OCI-LY7 (cell line): ENCODE data around the gene BARX1. TPM values are rescaled to one million over a fixed set of nuclear protein-coding genes. Genes with fewer than 3 reads are reported as not detected.

Experiments used
- BruUV-seq: library from RNA; stranded (reverse); fragments of 400-500 nt; replicated peaks from 2 replicates; lab custom pipeline; 2021; lab: Mats Ljungman, UMichigan
- CTCF ChIA-PET: fragments of 300-600 bp; sonication (Branson Sonifier 250); formaldehyde crosslinking; loops from one replicate; lab custom pipeline; 2022; ENCODE audit warnings: antibody characterized with exemption; ENCODE audit not compliant: unreplicated experiment; lab: Charles Lee
- POLR2A ChIA-PET: fragments of 300-600 bp; sonication (Branson Sonifier 250); formaldehyde crosslinking; loops from one replicate; lab custom pipeline; 2022; ENCODE audit warnings: antibody characterized with exemption; lab: Charles Lee
- DNase-seq: peaks from one replicate; pipeline ENCODE4 v3.0.0-alpha.2; 2015; ENCODE audit warnings: low spot score
- H2AFZ ChIP-seq: fragments of 200-600 bp; sonication (generic), shearing (Covaris generic); 2 replicates; pipeline ENCODE4 v1.6.1; 2014; ENCODE audit warnings: mild to moderate bottlenecking, antibody characterized with exemption, low read length, moderate library complexity
- H3K27ac ChIP-seq: fragments of 200-600 bp; sonication (generic); 2 replicates; pipeline ENCODE4 v1.5.1; 2014; ENCODE audit warnings: mixed run types, low read depth, mild to moderate bottlenecking, moderate library complexity, low read length, inconsistent platforms; ENCODE audit not compliant: poor library complexity, severe bottlenecking
- H3K36me3 ChIP-seq: fragments of 200-600 bp; sonication (generic); 2 replicates; pipeline ENCODE4 v1.6.1; 2014; ENCODE audit warnings: mild to moderate bottlenecking, antibody characterized with exemption, low read length, moderate library complexity, mixed read lengths; ENCODE audit not compliant: insufficient read depth
- H3K4me1 ChIP-seq: fragments of 200-600 bp; sonication (generic); 2 replicates; pipeline ENCODE4 v1.5.1; 2014; ENCODE audit warnings: mild to moderate bottlenecking, low read length; ENCODE audit not compliant: insufficient read depth, poor library complexity, severe bottlenecking
- H3K4me2 ChIP-seq: fragments of 200-600 bp; sonication (generic); 2 replicates; pipeline ENCODE4 v1.6.1; 2014; ENCODE audit warnings: mild to moderate bottlenecking, low read length
- H3K4me3 ChIP-seq: fragments of 200-600 bp; sonication (generic); 2 replicates; pipeline ENCODE4 v1.5.1; 2014; ENCODE audit warnings: mild to moderate bottlenecking, low read depth, low read length; ENCODE audit not compliant: poor library complexity, severe bottlenecking
- H3K79me2 ChIP-seq: fragments of 200-600 bp; sonication (generic); 2 replicates; pipeline ENCODE4 v1.6.1; 2016; ENCODE audit warnings: low read depth, mild to moderate bottlenecking, low read length, moderate library complexity, mixed read lengths; ENCODE audit not compliant: insufficient read depth
- H3K9me2 ChIP-seq: fragments of 200-600 bp; sonication (generic); 2 replicates; pipeline ENCODE4 v1.6.1; 2016; ENCODE audit warnings: mild to moderate bottlenecking, low read length, mixed read lengths; ENCODE audit not compliant: insufficient read depth
- H3K9me3 ChIP-seq: fragments of 200-600 bp; sonication (generic); 2 replicates; pipeline ENCODE4 v1.6.1; 2014; ENCODE audit warnings: mild to moderate bottlenecking, mixed run types, low read length, mixed read lengths
- H4K20me1 ChIP-seq: fragments of 200-600 bp; sonication (generic); 2 replicates; pipeline ENCODE4 v1.6.1; 2014; ENCODE audit warnings: mild to moderate bottlenecking, antibody characterized with exemption, low read length, moderate library complexity, mixed read lengths; ENCODE audit not compliant: insufficient read depth
- EZH2phosphoT487 ChIP-seq: fragments of 200-600 bp; sonication (generic); IDR thresholded peaks from 2 replicates; pipeline ENCODE4 v1.6.1; 2018; ENCODE audit warnings: low read depth, borderline replicate concordance, mild to moderate bottlenecking, mixed run types, antibody characterized with exemption, low read length, moderate library complexity, mixed read lengths
- intact Hi-C: fragments of 100-400 bp; cut with micrococcal nuclease; formaldehyde crosslinking; loops from one replicate; pipeline ENCODE4 v1.10.0; 2022; ENCODE audit not compliant: unreplicated experiment
- total RNA-seq, 2 experiments: library from RNA; depleted of rRNA in 1 of 2; stranded (reverse); fragments of >200 nt in 1 of 2; shearing (Covaris generic) in 1 of 2; gene quantifications; 2 replicates each; pipeline ENCODE4 v1.2.3, GENCODE V29; 2014 to 2022
- TF ChIP-seq, protein P1 (sequence below): fragments of 200-600 bp; sonication (generic); conservative IDR thresholded peaks from 2 replicates; pipeline ENCODE4 v1.5.1; 2014; ENCODE audit warnings: mild to moderate bottlenecking, antibody characterized with exemption, low read length, moderate library complexity, mixed read lengths

BARX1 gene
- total RNA-seq, 2 experiments from 2014 or later: not detected

DNA sequence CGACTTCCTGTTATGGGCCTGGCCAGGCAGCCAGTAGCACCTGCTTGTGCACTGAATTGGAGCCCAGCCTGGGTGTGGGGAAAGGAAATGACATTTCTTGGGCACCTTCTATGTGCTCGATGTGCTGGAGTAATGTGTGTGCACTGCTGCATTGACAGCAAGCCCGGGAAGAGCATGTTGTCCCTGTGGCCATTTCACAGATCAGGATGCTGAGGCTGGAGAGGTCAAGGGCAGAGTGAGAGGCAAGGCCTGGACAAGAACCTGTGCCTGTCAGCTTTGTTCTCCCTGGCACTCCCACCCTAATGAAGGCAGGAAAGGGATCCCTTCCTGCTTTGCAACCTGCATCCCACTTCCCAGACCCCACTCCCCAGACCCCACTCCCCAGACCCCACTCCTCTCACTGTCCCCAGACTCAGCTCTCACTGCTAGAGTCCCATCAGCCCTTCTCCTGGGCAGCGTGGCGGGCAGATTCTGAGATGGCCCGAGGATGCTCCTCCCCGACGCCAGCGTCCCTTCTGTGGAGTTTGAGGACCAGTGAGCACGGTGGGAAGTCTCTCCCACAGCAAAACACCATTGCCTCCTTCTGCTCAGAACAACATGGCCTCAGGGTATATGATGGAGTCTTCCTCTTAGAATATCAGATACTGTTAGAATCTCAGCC, 49.6 kb downstream of the BARX1 start:
- Histone ChIP-seq H3K4me3 (no peak overlapping the region), H3K36me3 (no peaks in the 10 kb centered on the region), H3K9me2 (no peaks in the 10 kb centered on the region), H3K79me2 (no peaks in the 10 kb centered on the region), H2AFZ (no peak overlapping the region), H3K4me2 (no peak overlapping the region), H3K9me3 (no peaks in the 10 kb centered on the region), H3K4me1 (no peaks in the 10 kb centered on the region), H4K20me1 (no peaks in the 10 kb centered on the region), H3K27ac (no peak overlapping the region)
- ChIA-PET CTCF (no interaction called here), POLR2A (interaction anchor here (0.5 kb wide), 1 partner anchor 97 kb away, joined by 3 read pairs; no protein-coding TSS in a partner anchor)
- DNase-seq: no peak
- BruUV-seq: no TSS peak
- TF ChIP-seq, protein P1, sequence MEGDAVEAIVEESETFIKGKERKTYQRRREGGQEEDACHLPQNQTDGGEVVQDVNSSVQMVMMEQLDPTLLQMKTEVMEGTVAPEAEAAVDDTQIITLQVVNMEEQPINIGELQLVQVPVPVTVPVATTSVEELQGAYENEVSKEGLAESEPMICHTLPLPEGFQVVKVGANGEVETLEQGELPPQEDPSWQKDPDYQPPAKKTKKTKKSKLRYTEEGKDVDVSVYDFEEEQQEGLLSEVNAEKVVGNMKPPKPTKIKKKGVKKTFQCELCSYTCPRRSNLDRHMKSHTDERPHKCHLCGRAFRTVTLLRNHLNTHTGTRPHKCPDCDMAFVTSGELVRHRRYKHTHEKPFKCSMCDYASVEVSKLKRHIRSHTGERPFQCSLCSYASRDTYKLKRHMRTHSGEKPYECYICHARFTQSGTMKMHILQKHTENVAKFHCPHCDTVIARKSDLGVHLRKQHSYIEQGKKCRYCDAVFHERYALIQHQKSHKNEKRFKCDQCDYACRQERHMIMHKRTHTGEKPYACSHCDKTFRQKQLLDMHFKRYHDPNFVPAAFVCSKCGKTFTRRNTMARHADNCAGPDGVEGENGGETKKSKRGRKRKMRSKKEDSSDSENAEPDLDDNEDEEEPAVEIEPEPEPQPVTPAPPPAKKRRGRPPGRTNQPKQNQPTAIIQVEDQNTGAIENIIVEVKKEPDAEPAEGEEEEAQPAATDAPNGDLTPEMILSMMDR: no peak
- no peak for TF ChIP-seq EZH2phosphoT487
- intact Hi-C loops: no loop called here

DNA sequence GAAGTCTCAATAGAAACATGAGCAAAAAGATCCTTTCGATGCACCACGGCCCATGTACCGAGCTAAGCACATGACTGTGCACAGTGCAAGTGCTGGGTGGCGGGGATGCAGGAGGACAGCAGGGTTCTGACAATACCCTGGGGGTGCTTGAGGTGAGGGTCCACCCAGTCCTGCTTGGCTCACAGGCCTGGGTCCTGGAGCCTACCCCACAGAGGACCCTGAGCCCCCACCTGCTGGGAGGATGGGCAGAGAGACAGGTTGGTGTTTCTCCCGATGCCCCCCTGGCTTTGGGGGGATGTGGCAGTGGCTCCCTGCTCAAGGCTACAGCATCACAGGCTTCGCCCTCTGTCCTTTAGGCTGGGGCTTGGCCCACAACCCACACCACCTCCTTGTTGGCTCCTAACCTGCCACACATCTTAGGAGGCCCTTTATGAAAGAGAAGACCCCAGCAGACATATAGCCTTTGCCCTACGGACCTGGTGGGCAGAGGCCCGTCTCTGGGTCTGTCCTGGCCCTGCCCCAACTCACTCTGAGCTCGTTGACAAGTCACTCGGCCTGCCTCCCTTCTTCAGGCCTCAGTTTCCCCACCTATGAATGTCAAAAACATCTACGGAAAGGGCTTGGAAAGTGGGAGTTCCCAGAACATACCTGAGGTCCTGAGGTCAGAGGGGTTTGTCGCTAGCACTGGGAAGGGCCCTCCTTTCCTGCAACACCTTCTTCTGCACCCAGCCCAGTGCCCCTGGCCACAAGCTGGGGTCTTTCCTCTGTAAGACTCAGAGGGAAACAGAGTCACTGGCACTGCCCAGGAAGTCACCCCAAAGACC, 50.3 kb downstream of the BARX1 start:
- no peaks in the 10 kb centered on the region for H3K9me3 ChIP-seq
- no TSS peak for BruUV-seq
- no peaks in the 10 kb centered on the region for H4K20me1 ChIP-seq
- no peaks in the 10 kb centered on the region for H3K9me2 ChIP-seq
- no peaks in the 10 kb centered on the region for H3K79me2 ChIP-seq
- no peaks in the 10 kb centered on the region for H3K36me3 ChIP-seq
- no peak overlapping the region for H3K4me3 ChIP-seq
- DNase-seq: no peak
- no peaks in the 10 kb centered on the region for H3K4me1 ChIP-seq
- H3K27ac ChIP-seq: no peak overlapping the region
- TF ChIP-seq, protein P1: no peak
- TF ChIP-seq EZH2phosphoT487: no peak
- no peak overlapping the region for H2AFZ ChIP-seq
- intact Hi-C loops: no loop called here
- no peak overlapping the region for H3K4me2 ChIP-seq
- ChIA-PET CTCF (no interaction called here), POLR2A (interaction anchor here (0.5 kb wide), 1 partner anchor 98 kb away, joined by 3 read pairs; no protein-coding TSS in a partner anchor)
